ENCODE data around the gene TPRA1.
"Not testable (repeated sequence)": the region's sequence is repeated elsewhere in the genome, so short reads cannot be mapped to it uniquely, and the experiment has no call there.

TPRA1 gene

DNA sequence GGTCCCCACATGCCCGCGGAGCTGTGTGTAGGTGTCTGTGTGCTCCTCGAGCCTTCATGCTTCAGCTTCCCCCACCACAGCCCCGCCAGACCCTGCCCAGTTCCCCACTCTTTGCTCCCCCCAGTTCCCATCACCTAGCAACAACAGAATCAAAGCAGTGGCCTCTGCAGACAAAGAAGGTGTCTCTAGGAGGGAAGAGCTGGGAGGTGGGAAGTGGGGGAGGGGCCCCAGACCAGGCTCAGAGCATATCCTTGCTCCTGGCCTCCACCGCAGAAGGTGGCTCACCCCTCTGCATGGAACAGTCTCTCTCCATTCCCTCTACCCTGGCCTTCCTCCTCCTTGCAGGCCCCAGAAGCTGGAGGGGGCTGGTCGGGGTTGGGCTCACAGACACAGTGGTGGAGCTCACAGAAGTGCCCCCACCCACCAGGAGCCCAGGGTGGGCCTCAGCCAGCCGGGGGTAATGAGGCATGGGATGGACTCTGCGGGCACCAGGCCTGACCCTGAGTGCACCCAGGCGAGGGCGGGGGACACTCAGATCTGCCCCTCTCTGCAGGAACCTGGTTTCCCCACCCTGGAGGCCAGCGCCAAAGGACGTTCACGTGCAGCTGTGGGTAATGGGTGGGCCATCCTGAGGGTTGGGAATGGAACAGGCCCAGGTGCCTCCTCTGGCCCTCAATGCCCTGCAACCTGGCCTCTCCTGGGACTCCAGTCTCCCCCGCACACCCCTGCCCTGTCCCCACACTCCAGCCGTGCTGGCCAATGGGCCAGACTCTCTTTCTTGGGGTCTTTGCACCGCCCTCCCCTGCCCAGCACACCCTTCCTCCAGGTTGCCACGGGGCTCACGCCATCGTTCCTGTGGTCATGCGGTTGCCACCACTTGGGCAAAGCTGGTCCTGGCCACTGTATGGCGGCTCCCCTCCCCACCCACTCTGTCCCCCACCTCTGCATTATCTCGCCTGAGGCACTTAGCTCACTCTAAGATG lies 53.4 kb downstream of the TPRA1 start:
- no peak for DNase-seq (ENCODE audit: low read depth)

DNA sequence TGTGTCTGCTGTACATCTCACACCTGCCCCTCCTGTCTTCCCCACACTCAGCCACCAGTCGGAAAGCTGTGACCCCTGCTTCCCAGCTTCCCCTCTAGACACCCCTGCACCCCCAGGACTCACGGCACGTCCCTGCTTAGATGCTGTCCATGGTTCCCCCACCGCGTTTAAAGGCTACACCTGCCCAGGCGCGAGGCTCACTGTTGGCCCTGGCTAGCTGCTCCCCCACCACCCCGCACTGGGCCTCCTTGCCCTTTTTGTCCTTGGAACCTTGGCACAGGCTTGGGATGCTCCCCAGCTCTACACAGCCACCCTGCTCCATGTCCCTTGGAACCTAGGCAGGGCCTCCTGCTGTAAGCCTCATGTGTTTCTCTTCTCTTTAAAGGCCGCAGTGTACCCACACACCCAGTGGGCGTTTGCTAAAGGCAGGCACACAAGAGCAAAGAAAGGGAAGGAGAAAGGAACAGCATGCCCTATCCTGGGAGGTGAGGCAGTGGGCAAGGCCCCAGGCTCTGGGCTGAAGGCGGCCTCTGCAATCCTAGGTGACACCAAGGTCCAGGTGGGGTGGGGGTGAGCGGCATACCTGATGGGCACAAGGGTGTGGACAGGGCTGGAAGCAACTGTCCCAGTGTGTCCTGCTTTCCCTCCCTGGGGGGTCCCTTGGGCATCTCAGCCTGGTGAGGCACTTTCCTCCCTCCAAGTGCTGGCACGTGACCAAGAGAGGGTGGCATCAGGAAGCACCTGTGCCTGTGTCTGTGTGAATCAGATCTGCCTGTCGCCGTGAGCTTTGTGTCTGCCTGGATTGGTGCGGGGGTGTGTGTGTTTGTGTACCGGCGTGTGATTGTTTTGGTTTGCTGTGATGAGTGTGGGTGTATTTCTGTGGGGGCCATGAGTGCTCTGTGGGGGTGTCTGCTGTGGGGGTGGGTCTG lies 54.4 kb downstream of the TPRA1 start:
- DNase-seq (ENCODE audit: low read depth), result no peak

- DNase-seq (ENCODE audit: low read depth), result no peak
Measured at GRCh38 chr3:127535106-127535785, 55.3 kb downstream of the TPRA1 start.

GRCh38 chr3:127534564-127534963 lies 56.0 kb downstream of the TPRA1 start:
- DNase-seq (ENCODE audit: low read depth), result no peak

DNA sequence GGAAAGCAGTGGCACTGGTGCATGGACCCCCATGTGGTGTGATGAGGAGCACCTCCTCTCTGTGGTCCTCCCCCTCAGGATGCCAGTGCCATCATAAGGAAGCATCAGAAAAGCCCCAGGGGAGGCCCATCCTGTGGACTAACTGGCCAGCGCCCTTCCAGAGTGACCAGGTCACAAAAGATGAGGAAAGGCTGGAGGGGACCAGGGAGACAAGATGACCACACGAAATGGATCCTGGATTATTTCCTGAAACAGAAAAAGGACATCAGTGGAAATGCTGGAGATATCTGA lies 56.4 kb downstream of the TPRA1 start:
- no peak for DNase-seq (ENCODE audit: low read depth)

- DNase-seq (ENCODE audit: low read depth), result no peak
Measured at GRCh38 chr3:127532561-127533203, 57.9 kb downstream of the TPRA1 start.

DNA sequence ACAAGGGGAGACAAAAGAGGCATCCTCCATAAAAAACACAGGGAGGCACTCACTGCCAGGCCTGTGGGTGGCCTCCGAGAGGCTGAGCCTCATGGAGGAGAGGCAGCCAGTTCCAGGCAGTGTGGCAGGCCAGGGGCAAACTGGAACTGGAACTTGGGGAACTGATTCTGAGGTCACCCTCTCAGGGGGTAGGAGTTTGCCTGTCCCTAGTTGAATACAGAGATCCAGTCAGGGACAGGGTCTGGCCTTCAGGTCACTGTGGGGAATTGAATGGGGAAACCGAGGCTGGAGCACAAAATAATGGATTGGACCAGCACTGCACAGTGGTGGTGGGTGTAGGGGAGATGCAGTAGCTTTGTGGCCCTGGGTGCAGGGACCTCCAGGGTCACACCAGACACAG lies 58.7 kb downstream of the TPRA1 start:
- no peak for DNase-seq (ENCODE audit: low read depth)

- not testable (repeated sequence) for DNase-seq (ENCODE audit: low read depth)
Measured at GRCh38 chr3:127530863-127531262, 59.7 kb downstream of the TPRA1 start.

GRCh38 chr3:127529346-127530188 lies 61.0 kb downstream of the TPRA1 start:
- DNase-seq (ENCODE audit: low read depth), result no peak

DNA sequence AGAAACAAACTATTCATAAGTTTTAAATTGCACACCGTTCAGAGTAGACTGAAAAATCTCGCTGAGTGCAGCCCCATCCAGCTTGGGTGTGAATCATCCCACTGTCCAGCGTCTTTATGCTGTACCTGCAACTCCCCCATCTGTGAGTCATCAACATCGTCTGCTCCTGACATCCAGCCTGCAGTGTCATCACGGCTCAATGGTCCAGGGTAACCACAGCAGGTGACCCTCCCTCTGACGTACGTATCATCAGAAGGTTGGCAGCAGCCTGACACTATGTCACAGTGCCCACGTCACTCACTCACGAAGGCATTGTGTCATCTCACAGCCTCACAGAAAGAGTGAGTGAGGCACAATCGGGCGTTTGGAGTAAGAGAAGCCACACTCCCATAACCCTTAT lies 65.2 kb downstream of the TPRA1 start:
- DNase-seq (ENCODE audit: low read depth), result peak; percentile 60

DNA sequence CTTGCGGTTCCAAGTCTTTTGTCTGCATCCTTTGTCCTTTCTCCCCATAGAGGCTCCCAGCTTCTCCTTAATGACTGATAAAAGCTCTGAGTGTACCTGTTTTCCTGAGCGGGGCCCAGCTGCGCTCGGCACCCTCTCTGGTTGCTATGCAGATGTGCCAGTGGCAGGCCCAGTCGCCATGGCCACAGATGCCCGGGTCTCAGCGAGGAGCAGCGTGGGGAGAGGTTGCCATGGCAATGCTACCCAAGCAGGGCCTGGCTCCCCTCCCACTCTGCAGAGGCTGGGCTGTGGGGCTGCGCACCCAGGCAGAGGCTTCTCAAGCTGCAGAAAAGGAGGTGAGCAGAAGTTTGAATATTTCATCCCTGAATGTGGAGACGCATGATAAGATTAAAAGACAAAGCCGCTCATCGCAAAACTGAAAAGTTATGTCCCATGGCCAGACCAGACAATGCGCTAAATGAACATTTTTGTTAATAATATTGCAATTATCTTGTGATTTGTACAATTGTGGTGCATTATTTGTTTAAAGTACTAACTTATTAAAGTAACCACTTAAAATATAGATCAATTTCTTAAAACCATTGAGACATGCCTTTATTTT lies 66.1 kb downstream of the TPRA1 start:
- no peak for DNase-seq (ENCODE audit: low read depth)

Data from iris pigment epithelial cell (primary cell).